Stomach smooth muscle (tissue), 2 donors: ENCODE results near the gene NPL.

Experiments used
- H3K27ac ChIP-seq: one replicate; pipeline ENCODE4 v1.7.0; 2013; ENCODE audit warnings: mild to moderate bottlenecking, low read length, inconsistent platforms
- H3K27me3 ChIP-seq, 2 donors: one replicate each; pipeline ENCODE4 v1.7.0; 2013; ENCODE audit warnings: low read length in 2 of 2; ENCODE audit not compliant: insufficient read depth in 2 of 2, control insufficient read depth in 1 of 2
- H3K36me3 ChIP-seq, 2 donors: one replicate each; pipeline ENCODE4 v1.7.0; 2013; ENCODE audit warnings: low read length in 2 of 2; ENCODE audit not compliant: control insufficient read depth in 2 of 2, insufficient read depth in 2 of 2
- H3K4me1 ChIP-seq: one replicate; pipeline ENCODE4 v1.7.0; 2013; ENCODE audit warnings: low read length; ENCODE audit not compliant: control insufficient read depth, insufficient read depth
- H3K4me3 ChIP-seq, 2 donors: one replicate each; pipeline ENCODE4 v1.7.0; 2013; ENCODE audit warnings: low read length in 2 of 2
- H3K9ac ChIP-seq, 2 donors: one replicate each; pipeline ENCODE4 v1.7.0; 2013; ENCODE audit warnings: low read length in 2 of 2, mild to moderate bottlenecking in 1 of 2
- H3K9me3 ChIP-seq, 2 donors: one replicate each; pipeline ENCODE4 v1.7.0; 2013; ENCODE audit warnings: low read length in 2 of 2; ENCODE audit not compliant: control insufficient read depth in 2 of 2
- donor health status: healthy.
- donor health status: Pancreatic carcinoma.

The NPL gene

DNA sequence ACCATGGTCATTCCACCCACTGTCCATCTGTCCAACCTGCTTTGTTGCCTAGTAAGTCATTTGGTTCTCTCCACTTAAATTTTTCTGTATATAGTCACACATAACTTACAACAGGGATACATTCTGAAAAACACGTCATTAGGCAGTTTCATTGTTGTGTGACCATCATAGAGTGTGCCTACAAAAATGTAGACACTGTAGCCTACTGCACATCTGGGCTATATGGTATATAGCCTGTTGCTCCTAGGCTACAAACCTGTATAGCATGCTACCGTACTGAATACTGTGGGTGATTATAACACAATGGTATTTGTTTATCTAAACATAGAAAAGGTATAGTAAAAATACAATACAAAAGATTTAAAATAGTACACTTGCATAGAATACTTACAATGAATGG, 10.0 kb upstream of the NPL start:
- Histone ChIP-seq H3K4me1 (peaks cover 4% of the 10 kb centered on the region), H3K27ac (no peak overlapping the region), H3K9me3 (no peaks in the 10 kb centered on the region), H3K36me3 (no peaks in the 10 kb centered on the region), H3K27me3 (no peaks in the 10 kb centered on the region), H3K4me3 (no peak overlapping the region), H3K9ac (no peak overlapping the region)

DNA sequence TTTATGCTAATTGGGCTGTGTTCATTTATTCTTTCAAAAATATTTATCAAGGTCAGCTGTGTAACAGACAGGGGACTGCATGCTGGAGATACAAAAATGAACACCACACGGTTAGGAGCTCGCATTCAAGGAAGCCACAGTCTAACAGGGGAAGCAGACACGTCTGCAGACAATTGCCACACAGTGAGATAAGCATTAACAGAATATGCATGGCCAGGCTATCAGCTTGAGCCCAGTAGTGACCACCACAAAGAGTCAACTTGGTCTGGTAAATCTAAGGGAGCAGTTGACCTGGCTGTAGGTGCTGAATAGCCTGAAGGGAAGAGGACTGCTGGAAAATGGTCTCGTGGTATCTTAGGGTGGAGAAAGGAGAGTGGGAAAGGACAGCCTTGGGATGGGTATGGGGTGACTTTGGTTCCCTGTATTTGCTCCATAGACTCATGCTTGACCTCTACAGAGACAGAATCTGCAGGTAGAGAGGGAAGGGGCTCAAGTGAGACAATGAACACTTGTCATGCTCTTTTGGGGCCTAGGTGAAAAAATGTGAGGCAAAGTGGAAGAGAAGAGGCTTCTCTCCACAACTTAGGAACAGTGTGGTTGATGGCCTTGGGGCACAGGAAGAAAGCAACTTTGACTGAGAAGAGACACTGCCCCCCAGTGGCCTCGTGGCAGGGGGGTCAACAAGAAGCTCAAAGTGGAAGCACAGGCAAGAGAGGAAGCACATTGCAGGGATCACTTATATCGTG, 7.6 kb upstream of the NPL start:
- Histone ChIP-seq H3K4me1 (peaks cover 4% of the 10 kb centered on the region), H3K27ac (no peak overlapping the region), H3K27me3 (no peaks in the 10 kb centered on the region), H3K9ac (no peak overlapping the region), H3K4me3 (no peak overlapping the region), H3K9me3 (no peaks in the 10 kb centered on the region), H3K36me3 (no peaks in the 10 kb centered on the region)

DNA sequence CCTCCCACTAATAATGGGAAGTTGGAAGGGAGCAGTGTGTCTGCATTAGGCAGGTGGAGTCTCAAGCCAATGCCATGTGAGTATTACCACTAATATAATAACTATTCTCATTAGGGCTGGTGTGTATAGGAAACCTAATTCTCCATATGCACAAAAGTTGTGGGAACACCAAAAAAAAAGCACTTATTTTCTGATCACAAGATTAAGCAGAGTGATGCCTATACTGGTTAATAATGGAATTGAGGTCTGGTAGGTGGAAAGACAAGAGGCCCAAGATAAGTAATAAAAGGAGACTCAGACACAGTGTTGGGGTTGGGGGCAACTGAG, 7.0 kb upstream of the NPL start:
- no peaks in the 10 kb centered on the region for H3K9me3 ChIP-seq
- no peak overlapping the region for H3K27ac ChIP-seq

GRCh38 chr1:182783068-182783467, 6.5 kb upstream of the NPL start:
- Histone ChIP-seq H3K27me3 (no peaks in the 10 kb centered on the region), H3K9ac (no peak overlapping the region), H3K4me3 (no peak overlapping the region), H3K36me3 (no peaks in the 10 kb centered on the region), H3K27ac (no peak overlapping the region), H3K9me3 (no peaks in the 10 kb centered on the region), H3K4me1 (peaks cover 4% of the 10 kb centered on the region)

More for the DNA sequence above, 7.0 kb upstream of the NPL start:
- H3K36me3 ChIP-seq, result no peaks in the 10 kb centered on the region
- H3K4me3 ChIP-seq, result no peak overlapping the region
- H3K9ac ChIP-seq, result no peak overlapping the region
- H3K27me3 ChIP-seq, result no peaks in the 10 kb centered on the region
- H3K4me1 ChIP-seq, result peaks cover 4% of the 10 kb centered on the region

DNA sequence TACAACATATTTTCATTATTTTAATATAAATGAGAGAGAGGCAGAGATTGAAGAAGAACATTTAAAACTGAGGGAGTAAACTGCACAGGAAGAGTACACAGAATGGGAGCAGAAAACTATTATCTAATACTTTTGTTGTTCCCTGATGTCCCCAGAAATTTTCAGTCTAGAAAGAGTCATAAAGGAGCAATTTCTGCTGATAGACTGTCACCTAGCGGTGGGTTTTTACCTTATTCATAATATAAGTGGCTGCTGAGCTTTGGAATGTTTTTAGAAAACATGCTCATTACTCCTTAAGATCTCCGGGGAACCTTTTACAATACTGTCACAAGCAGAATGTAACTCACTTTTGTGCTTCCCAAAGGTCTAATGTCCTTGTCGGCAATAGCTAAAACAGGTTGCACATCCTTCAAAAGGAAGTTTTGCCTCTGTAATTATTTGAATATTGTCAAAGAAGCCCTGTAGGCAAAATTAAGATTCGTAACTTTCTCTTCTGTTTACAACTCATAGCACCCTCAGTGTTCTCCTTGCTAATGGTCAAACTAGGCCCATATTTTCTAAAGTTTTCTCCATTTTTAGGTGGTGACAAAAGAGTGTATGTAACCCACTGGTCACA, 4.9 kb upstream of the NPL start:
- H3K4me1 ChIP-seq, result peaks cover 6% of the 10 kb centered on the region
- no peaks in the 10 kb centered on the region for H3K27me3 ChIP-seq
- no peak overlapping the region for H3K27ac ChIP-seq
- H3K4me3 ChIP-seq, result no peak overlapping the region
- H3K36me3 ChIP-seq, result no peaks in the 10 kb centered on the region
- H3K9ac ChIP-seq, result no peak overlapping the region
- H3K9me3 ChIP-seq, result no peaks in the 10 kb centered on the region

DNA sequence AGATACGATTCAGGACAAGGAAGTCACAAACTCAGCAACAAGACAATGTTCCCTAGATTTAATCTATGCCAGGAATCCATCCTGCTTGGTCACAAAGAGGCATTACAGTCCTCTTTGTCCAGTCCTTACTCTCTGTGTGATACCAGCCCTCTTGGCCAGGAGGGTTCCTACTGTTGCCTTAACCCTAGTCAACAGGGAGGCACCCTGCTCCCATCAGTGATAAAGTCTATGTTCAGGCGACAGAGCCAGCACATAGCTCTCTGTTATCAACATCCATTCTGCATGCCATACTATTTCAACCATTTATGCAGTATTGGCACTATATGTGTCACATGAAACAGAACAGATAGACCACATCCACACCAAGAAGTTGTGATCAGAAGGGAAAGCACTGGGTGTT, 4.4 kb upstream of the NPL start:
- Histone ChIP-seq H3K4me3 (no peak overlapping the region), H3K9me3 (no peaks in the 10 kb centered on the region), H3K27me3 (no peaks in the 10 kb centered on the region), H3K36me3 (no peaks in the 10 kb centered on the region), H3K9ac (no peak overlapping the region), H3K4me1 (peaks cover 10% of the 10 kb centered on the region), H3K27ac (no peak overlapping the region)

GRCh38 chr1:182786223-182786994, 3.2 kb upstream of the NPL start:
- Histone ChIP-seq H3K4me1 (peaks cover 10% of the 10 kb centered on the region), H3K27ac (no peak overlapping the region), H3K36me3 (no peaks in the 10 kb centered on the region), H3K27me3 (no peaks in the 10 kb centered on the region), H3K4me3 (no peak overlapping the region), H3K9ac (no peak overlapping the region), H3K9me3 (no peaks in the 10 kb centered on the region)

GRCh38 chr1:182786995-182787324, 2.6 kb upstream of the NPL start:
- H3K27ac ChIP-seq, result no peak overlapping the region
- no peaks in the 10 kb centered on the region for H3K36me3 ChIP-seq
- peaks cover 10% of the 10 kb centered on the region for H3K4me1 ChIP-seq
- no peaks in the 10 kb centered on the region for H3K9me3 ChIP-seq
- H3K27me3 ChIP-seq, result no peaks in the 10 kb centered on the region
- H3K9ac ChIP-seq, result no peak overlapping the region
- no peak overlapping the region for H3K4me3 ChIP-seq

- peaks cover 5% of the 10 kb centered on the region for H3K4me1 ChIP-seq
- H3K4me3 ChIP-seq, result no peak overlapping the region
- H3K9me3 ChIP-seq, result no peaks in the 10 kb centered on the region
- peaks cover 4% of the 10 kb centered on the region in 2 donors for H3K36me3 ChIP-seq
- no peak overlapping the region for H3K9ac ChIP-seq
- H3K27ac ChIP-seq, result no peak overlapping the region
- no peaks in the 10 kb centered on the region for H3K27me3 ChIP-seq
Observed at GRCh38 chr1:182791281-182792179, 2.0 kb downstream of the NPL start.

- Histone ChIP-seq H3K27ac (no peak overlapping the region), H3K4me1 (peaks cover 5% of the 10 kb centered on the region), H3K9ac (no peak overlapping the region), H3K27me3 (no peaks in the 10 kb centered on the region), H3K36me3 (peaks cover 4% of the 10 kb centered on the region in 2 donors), H3K4me3 (no peak overlapping the region), H3K9me3 (no peaks in the 10 kb centered on the region)
Observed at GRCh38 chr1:182794091-182794490, 4.5 kb downstream of the NPL start.
